ENCODE measurements around the gene TNFRSF1B.

Gene TNFRSF1B

DNA sequence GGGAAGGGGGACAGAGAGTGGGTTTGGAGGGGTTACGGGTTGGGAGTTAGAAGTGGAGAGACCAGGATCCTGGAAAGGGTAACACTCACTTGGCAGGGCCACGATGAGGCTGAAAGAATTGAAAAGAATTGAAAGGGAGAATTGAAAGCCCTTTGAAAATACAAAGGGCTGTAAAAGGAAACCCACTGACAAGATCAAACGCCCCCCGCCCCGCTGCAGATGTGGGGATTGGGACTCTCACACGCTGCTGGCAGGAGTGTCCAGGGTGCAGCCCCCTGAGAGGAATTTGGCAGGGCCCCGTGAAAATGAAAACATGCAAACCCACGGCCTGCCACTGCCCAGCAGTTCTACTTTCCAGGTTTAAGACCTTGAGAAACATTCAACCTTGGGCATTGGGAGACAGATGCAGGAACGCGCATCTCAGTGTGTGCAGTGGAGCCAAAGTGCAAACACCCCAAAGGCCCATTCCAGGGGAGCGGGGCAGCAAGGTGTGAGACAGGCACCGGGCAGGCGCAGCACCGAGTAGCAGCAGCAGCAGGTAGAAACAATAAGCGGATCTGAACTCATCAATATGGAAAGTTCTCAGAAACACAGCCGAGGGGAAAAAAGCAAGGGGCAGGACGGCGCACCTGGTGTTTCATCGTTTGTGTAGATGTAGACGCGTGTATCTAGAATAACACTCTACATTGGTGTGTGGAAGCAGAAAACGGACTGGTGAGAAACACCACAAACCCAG, 8.3 kb upstream of the TNFRSF1B start:
- no peak for DNase-seq (ENCODE audit: low read depth)

DNA sequence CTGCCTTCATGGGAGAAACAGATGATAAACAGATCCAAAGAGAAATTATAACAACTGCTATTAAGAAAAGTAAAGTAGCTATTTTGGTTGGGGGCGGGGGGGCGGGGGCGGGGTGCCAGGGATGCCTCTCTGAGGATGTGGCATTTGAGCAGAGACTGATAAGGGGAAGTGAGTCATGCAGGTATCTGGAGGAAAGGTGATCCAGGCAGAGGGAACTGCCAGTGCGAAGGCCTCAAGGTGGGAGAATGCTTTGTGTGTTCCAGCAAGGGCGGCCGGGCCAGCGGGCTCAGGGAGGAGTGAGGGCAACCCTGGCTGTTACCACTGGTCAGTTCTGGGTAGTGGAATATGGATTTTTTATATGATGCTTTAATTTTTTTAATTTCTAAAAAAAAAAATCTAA, 7.0 kb upstream of the TNFRSF1B start:
- DNase-seq (ENCODE audit: low read depth): no peak

DNA sequence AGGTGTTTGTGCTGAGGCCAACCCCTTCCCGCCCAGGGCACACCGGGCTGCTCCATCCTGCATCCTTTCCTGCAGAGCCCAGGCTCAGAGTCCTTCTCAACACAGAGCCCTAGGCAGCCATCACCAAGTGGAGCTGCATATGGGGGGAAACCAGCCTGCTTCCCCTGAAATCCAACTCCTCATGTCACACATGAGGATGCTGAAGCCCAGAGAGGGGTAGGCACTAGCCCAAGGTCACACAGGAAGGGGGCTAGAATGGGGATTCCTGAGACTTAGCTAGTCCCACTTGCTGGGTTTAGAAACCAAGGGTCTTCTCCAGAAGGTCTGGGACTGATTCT, 5.5 kb upstream of the TNFRSF1B start:
- no peak for DNase-seq (ENCODE audit: low read depth)

DNA sequence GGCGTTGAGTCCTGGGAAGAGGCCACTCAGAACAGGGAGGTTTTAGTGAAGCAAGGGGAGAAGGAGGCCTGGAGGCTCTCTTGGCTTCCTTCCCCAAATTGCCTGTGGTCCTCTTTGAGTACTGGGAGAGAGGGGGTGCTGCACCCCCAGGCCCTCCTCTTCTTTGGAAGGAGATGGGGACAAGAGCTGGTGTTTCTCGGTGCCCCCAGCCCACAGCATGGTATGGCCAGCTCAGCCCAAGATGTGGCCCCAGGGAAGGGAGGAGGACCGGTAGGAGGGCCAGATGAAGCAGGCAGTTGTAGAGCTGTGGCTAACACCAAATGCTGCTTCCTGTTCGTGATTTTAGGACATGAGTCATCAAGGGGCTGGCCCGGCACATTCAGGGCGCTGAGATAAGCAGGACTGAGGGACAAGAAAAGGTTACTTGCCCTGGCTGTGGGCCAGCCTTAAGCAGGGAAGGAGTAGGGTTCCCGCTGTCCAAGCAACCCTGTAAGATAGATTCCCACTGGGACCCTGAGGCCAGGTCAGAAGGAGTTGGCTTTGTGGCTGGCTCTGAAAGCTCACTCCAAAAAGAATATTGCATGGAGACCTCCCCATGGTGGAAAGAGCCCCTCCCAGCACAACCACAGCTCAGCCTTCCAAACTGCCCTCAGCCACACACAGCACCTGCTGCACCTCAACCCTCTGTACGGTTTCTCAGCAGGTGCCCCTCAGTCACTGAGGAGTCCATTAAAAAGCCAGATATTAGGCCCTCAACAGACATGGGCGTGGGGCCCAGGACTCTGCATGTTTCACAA, 4.9 kb upstream of the TNFRSF1B start:
- peak; percentile 63 for DNase-seq (ENCODE audit: low read depth)

DNA sequence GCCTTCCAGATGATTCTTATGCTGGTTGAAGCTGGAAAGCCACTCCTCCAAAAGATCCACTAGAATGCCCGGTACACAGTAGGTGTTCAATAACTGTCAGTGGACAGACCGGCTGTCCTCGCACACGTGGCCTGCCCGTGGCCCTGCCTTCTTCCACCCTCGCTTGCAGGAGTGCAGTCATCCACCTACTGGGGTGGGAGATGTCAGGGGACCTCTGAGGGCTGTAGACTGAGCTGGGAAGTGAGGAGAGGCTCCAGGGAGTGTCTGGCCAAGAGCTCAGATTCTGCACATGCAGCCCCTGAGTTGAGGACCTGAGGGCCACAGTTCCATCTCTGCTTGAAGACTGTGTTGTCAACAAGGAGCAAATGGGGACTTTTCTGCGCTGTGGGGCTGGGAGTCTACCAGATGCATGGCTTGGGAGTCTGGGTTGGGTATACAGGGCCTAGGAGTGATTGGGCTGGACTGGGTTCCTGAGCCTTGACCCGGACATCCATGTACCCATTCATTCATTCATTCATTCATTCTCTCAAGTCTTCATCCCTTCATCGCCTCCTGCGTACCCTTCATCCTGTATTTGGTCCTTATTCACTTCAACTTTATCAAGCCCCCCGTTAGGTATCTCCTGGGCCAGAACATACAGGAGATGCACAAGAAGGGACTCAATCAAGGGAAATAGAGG, 4.2 kb upstream of the TNFRSF1B start:
- no peak for DNase-seq (ENCODE audit: low read depth)

DNA sequence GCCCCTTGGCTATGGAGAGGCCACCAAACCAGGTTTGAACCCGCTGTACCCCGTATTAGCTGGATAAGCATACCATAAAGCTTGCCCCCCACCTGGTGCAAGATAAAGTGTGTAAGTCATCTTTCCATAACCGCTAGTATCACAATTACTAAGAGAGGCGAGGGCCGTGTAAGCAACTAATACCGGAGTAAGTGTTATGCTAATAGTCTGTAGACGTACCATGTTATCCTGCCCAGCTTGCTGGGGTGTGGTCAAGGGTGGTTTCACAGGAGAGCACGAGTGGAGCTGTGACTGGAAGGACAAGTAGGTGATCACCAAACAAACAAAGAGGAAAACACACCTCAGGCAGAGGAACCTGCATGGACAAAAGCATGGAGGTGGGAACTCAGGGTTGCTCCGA, 3.6 kb upstream of the TNFRSF1B start:
- no peak for DNase-seq (ENCODE audit: low read depth)

DNA sequence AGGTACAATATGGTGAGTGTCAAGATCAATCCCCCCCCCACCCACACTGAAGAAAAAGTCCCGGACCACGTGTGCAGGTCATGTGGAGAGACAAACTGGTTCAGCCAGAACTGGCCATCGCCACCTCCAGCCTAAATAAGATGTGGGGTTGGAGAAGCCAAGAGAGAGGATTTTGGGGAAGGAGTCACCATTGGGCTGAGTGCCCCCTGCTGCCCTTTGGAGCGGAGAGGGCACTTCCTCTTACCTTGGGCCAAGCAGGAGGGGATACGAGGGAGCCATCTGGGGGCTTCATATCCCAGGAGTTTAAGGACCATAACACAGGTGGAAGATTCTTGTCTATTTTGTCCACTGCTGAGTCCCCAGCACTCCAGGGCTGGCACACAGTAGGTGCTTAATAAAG, 2.6 kb upstream of the TNFRSF1B start:
- DNase-seq (ENCODE audit: low read depth): no peak

DNA sequence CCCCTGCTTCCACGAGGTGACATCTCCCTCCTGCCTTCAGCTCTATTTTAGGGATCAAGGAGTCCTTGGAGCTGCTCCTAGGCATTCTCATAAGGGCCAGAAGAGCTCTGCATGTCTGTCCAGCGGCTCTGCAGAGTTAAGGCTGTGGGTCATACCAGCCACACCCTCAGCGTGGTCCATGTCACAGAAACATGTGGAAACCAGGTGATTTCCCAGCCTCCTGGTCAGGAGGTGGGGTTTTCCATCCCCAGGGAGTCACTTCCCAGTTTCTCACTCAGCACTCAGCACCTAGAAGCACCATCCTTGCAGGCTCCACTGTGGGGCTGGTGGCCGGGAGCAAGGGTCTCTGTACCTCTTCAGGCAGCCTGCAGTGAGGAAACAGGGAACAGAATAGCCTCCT, 1.4 kb upstream of the TNFRSF1B start:
- no peak for DNase-seq (ENCODE audit: low read depth)

DNA sequence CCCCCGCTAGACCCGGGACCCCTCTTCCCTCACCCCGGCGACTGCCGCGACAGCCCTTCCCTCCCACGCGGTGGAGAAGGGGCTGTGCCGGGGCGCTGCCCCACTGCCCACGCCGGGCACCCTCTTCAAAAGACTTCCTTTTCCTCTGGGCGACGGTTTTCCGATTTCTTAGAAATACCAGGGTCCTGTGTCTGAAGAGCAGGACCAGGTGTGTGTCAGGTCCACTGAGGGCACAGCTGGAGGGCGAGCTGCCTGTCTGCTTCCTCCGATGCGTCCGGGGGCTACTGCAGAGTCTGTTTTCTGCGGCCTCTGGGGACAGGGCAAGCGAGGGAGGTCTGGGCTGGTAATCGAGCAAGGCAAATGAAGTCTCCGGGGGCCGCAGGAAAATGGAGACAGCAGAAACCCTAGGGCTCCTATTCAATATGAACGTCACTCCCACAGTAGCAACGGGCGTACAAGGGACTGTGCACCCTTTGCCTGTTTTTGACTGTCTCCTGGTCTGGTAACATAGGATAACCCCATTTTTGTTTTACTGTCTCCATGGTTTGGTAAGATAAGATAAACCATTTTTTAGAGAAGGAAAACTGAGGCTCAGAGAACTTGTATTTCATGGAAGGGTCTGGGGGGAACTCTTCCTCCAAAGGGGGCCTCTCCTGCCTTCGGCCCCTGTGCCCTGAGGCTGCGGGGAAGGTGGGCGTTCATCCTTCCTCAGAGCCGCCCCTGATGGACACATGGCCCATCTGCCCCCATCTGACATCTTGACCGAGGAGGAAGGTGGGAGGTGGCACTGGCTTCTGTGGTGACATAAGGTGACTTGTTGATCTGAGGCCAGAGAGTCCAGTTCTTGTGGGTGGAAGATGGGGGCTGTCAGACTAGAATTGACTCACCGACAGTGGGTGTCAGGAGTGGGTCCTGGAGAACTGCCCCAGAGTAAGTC, 970 bp downstream of the TNFRSF1B start:
- no peak for DNase-seq (ENCODE audit: low read depth)

DNA sequence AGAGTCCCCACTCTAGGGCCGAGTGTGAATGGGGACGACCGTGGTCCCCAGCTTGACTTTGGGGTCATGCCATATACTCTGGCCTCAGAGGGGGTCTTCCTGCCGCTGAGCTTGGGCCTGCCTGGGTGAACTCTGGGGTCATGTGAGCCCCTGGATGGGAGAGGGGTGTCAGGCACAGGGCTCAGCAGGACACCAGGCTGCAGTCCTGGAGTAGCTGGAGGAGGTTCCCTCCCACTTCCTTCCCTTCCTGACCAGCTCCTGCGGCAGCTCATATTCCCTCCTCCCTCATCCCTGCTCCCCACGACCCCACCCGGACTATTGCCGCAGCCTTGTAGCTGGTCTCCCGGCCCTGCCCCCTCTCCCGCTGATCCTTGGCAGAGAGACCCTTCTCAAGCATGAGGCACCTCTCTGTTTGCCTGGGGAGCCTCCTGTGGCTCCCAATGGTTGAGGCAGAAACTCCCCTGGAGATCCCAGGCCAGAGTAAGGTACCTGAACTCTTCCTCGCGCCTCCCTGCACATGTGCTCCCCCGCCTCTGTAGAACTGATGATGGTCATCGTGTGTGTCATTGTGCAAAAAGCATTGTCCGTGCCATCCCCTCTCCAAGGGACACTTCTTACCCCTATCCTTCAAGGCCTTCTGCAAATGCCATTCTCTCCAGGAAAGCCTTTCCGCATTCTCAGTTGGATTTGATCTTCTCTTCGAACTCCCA, 1.8 kb downstream of the TNFRSF1B start:
- DNase-seq (ENCODE audit: low read depth): no peak

DNA sequence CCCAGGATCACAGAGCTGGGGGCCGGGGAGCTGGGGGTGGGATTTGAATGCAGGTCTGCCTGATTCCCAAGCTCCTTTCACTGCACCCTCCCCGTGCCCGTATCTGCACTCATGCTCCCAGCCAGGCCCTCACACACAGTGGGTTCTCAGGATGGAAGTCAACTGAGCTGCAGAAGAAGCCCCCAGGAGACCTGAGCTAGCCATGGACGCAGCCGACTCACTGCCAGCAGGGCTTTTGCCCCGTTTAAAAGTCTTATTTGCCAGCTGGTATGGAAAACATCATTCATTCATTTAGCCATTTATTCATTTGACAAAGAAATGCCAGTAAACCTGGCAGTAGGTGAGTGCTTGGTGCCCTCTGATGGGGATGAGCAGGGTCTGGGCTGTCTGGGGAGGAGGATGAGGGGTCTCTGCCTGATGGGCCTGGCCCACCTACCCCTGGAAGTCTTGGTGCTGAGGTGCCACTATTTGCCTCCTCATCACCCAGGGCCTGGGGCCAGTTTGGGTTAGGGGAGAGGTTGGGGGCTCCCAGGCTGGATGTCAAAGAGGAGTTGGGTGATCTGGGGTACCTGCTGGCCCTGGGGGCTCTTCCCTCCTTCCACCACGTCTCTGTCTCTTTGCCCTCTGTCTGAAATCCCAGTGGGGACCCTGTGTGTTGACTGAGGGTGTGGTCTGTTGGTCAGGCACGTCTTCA, 2.8 kb downstream of the TNFRSF1B start:
- DNase-seq (ENCODE audit: low read depth): no peak

DNA sequence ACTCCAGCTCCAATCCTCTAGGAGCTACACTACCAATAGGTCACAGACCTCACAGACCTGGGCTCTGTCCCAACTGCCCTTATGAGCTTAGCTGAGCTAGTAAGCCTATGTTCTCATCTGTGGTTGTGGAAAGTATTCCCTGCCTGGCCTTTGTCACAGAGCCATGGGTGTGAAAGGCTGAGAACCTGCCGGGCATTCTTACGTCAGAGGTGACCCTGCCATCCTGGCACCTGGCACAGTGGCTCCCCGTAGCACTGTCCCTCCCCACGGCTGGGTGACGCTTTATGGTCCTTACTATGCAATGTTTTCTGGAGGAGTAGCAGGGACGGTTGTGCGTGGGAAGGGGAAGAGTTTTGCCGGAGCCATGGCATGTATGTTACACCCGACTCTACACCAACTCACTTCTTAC, 3.5 kb downstream of the TNFRSF1B start:
- no peak for DNase-seq (ENCODE audit: low read depth)

DNA sequence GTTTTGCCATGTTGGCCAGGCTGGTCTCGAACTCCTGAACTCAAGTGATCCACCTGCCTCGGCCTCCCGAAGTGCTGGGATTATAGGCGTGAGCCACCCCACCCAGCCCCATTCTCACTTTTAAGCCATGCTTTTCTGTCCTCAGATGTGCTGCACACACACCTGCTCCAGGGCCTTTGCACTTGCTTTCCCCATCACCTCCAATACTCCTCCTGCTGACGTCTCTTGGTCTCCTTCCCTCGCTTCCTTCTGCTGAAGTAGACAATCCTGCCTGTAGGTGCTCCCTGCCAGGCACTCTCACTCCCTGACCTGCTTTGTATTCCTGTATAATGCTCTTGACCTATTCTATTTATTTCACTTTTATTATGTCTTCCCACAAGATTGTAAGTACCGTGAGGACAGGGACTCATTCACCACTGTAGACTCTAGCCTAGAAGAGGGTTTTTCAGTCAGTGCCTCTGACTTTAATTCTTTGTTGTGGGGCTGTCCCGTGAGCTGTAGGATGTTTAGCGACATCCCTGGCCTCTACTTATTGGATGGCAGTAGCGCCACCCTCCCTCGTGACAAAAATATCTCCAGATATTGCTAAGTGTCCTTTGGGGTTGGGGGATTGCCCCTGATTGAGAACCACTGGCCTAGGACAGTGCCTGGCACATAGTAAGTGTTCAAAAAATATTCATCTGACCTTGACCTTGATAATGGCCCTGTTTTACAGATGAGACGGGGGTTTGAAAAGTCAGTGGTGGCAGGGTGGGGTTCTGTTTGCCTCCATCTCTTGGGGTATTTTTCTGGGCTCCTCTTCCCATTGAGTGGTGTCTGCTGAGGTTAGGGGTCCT, 4.6 kb downstream of the TNFRSF1B start:
- no peak for DNase-seq (ENCODE audit: low read depth)

DNA sequence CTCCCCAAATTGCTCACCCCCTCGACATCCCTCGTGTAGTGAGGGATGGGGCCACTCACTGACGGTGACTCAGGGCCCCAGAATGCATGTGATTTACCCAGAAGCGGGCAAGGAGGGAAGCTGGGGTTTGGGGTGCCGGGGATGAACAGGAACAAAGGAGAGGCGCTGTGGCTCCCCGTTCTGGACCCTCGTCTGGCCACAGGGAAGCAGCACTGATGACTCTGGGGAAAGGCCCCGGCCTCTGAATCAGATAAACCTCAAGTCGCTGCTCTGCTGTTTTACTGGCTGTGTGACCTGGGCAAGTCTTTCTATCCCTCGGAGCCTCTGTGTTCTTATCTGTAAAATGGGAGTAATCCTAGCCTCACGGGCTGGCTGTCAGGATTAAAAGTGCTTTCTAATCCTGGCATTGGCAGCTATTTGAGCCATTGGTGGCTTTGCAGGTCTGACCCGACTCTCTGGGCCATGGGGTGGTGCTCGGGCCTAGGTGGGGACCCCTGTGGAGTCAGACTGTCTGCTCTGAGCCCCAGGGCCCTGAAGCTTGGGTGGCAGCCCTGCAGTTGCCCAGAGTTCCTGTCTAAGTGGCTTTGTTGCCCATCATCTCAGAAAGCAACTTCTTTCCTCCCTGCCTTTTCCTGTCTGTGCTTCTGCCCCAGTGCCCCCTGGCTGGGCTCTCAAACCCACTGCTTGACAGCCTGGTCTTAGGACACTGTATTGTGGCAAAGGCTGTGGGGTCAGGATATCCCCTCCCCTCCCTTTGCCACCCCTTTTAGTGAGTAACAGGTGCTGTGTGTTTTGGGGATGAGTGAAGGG, 5.5 kb downstream of the TNFRSF1B start:
- DNase-seq (ENCODE audit: low read depth): no peak

DNA sequence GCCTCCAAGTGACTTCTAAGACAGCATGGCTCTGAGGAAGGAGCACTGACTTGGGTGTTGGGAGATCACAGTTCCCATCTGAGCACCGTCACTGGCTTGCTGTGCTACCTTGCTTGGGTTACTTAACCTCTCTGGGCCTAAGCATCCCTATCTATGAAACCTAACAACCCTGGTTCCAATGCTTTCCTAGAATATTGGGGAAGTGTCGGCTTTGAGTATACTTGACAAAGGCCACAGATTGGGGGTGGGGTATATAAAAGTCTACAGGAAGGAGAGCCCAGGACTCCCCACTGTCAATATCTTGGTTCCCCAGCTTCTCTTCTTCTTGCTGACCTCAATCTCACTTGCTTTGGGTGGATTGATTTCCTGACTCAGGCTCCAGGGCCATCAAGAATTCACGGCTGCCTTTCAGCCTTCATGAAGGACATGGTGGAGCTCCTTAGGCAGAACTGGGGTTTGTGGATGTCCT, 6.3 kb downstream of the TNFRSF1B start:
- DNase-seq (ENCODE audit: low read depth): no peak

DNA sequence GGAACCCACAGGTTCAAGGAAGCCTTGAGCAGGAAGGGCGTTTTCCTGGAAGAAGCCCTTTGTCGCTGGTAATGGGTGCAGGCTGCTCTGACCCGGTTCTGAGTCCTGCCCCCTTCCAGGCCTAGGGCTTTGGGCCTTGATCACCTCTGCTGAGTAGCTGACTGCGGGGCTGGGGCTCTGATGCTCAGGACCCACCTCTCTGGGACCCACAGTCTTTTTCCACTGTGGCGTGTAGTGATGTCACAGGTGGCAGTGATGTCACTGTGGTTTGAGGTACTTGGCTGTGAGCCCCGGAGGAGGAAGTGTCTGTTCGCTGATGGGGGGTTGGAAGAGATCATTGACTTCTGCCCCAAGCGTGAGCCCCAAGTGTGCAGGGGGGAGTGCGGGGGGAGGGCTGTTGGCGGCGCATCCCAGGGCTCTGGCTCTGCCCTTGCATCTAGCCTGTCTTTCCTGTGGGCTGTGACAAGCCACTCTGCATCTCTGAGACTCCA, 6.9 kb downstream of the TNFRSF1B start:
- peak; percentile 91 for DNase-seq (ENCODE audit: low read depth)

DNA sequence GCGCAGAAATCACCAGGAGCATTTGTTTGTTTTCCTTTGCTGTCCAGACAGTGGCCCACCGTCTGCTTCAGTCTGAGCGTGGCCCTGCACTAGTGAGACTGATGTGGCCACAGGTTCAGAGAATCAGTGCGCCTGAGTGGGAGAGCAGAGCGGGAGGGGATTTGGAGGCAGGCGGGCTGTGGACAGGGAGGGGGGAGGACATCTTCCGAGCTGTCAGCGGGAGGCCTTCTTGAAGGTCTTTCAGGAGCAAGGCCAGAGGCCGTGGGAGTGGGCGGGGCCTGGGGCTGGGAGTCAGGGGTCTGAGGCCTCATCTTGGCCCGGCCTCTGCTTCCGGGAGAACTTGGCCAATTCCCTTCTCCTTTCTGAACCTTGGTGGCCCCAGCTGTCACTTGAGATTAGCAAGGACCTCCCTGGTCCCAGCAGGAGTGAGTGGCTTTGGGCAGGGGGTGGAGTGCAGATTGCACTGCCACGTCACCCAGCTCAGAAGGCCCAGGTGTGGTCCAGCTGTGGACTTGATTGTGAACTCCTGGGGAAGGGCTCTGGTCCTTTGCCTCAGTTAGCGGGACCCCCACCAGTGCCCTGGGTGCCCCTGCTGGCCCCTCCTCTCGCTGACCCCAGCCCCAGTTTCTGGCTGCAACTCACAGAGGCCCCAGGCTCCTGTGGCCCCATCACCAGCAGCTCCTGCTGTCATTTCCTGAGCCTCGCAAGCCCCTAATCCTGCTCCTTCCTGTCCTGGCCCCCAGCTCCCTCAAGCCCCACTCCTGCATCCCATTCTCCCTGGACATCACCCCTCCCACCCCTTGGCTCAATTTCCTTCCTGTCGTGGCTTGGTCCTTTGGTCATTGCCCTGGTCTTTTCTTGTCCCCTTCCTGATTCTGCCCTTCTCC, 8.4 kb downstream of the TNFRSF1B start:
- no peak for DNase-seq (ENCODE audit: low read depth)
